Stimulated activated CD4-positive, alpha-beta T cell treated with anti-CD3 and anti-CD28 coated beads, Interleukin-12 subunit alpha, Interleukin-12 subunit beta, amount 100 ng/mL, for 4 hours (primary cell): ENCODE measurements around the gene OAT.
A peak's percentile ranks its signal among the peaks of the same experiment; 100 is the strongest.
"Not testable (repeated sequence)": the region's sequence is repeated elsewhere in the genome, so short reads cannot be mapped to it uniquely, and the experiment has no call there.

ENCODE experiments used
- DNase-seq: peaks from one replicate; pipeline ENCODE4 v3.0.0-alpha.2; 2020

The OAT gene

GRCh38 chr10:124446830-124447750 is 28.4 kb upstream of the OAT start:
- no peak for DNase-seq

- DNase-seq = not testable (repeated sequence)
Observed at GRCh38 chr10:124441694-124442093, 23.0 kb upstream of the OAT start.

GRCh38 chr10:124436191-124436638 is 17.5 kb upstream of the OAT start:
- no peak for DNase-seq

- DNase-seq = not testable (repeated sequence)
Observed at GRCh38 chr10:124435683-124436082, 17.0 kb upstream of the OAT start.

- no peak for DNase-seq
Observed at GRCh38 chr10:124433461-124433860, 14.7 kb upstream of the OAT start.

- no peak for DNase-seq
Observed at GRCh38 chr10:124430077-124430476, 11.4 kb upstream of the OAT start.

- DNase-seq = no peak
Observed at GRCh38 chr10:124429576-124429975, 10.9 kb upstream of the OAT start.

GRCh38 chr10:124428207-124428777 is 9.6 kb upstream of the OAT start:
- no peak for DNase-seq

- no peak for DNase-seq
Observed at GRCh38 chr10:124425227-124425962, 6.7 kb upstream of the OAT start.

- no peak for DNase-seq
Observed at GRCh38 chr10:124423813-124424212, 5.1 kb upstream of the OAT start.

GRCh38 chr10:124422742-124423141 is 4.0 kb upstream of the OAT start:
- DNase-seq = no peak

GRCh38 chr10:124420254-124420653 is 1.5 kb upstream of the OAT start:
- no peak for DNase-seq

- peak; percentile 0 for DNase-seq
Observed at GRCh38 chr10:124419635-124420034, 912 bp upstream of the OAT start.

GRCh38 chr10:124417895-124418725 is 613 bp downstream of the OAT start:
- DNase-seq = peak; percentile 34

GRCh38 chr10:124416733-124417132 is 2.0 kb downstream of the OAT start:
- DNase-seq = no peak

GRCh38 chr10:124415210-124415609 is 3.5 kb downstream of the OAT start:
- DNase-seq = no peak

GRCh38 chr10:124414076-124414475 is 4.6 kb downstream of the OAT start:
- no peak for DNase-seq

- DNase-seq = no peak
Observed at GRCh38 chr10:124409696-124410095, 9.0 kb downstream of the OAT start.

- DNase-seq = no peak
Observed at GRCh38 chr10:124408357-124408756, 10.4 kb downstream of the OAT start.

GRCh38 chr10:124407456-124407855 is 11.3 kb downstream of the OAT start:
- no peak for DNase-seq

- DNase-seq = no peak
Observed at GRCh38 chr10:124403548-124403947, 15.2 kb downstream of the OAT start.

- DNase-seq = no peak
Observed at GRCh38 chr10:124402273-124402672, 16.4 kb downstream of the OAT start.

- no peak for DNase-seq
Observed at GRCh38 chr10:124401633-124402032, 17.1 kb downstream of the OAT start.
